GM18508 (cell line): ENCODE measurements around the gene ABR.

Experiments used
- ATAC-seq: cut with Tn5 transposase; IDR thresholded peaks from one replicate; pipeline ENCODE4 v1.9.1; 2021; ENCODE audit warnings: moderate number of reproducible peaks; ENCODE audit not compliant: insufficient read depth, unreplicated experiment

ABR gene

GRCh38 chr17:1038459-1039122 is 141.2 kb downstream of the ABR start:
- no peak for ATAC-seq

DNA sequence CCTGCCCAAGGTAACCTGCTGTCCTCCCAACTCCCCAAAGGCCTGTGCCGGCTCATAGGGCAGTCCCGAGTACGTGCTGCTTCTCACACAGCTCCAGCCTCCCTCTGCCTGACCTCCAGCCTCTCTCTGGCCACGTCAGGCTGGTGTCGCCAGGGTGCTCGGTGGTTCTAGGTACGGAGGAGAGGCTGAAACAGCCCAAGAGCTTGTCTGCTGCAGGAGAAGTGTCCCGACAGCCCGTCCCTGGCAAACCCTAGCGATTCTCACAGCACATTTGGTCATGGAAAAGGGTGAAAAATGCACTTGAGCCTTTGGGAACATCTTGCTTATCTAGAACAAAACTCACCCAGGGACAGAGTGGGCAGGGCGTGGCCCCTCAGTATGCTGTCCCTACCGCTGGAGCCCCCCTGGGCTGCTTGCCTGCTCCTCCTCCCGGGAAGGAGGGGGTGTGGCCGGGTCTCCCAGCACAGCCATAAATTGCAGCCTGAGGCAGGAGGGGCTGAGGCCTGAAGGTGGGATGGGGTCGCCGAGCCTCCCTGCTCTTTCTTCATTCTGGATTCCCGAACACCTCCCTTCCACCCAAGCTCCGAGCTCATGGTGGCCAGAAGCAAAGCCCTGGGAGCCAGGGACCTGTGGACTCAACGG is 142.4 kb downstream of the ABR start:
- ATAC-seq = no peak

GRCh38 chr17:1036845-1037237 is 142.9 kb downstream of the ABR start:
- ATAC-seq = no peak

GRCh38 chr17:1036171-1036844 is 143.5 kb downstream of the ABR start:
- no peak for ATAC-seq

DNA sequence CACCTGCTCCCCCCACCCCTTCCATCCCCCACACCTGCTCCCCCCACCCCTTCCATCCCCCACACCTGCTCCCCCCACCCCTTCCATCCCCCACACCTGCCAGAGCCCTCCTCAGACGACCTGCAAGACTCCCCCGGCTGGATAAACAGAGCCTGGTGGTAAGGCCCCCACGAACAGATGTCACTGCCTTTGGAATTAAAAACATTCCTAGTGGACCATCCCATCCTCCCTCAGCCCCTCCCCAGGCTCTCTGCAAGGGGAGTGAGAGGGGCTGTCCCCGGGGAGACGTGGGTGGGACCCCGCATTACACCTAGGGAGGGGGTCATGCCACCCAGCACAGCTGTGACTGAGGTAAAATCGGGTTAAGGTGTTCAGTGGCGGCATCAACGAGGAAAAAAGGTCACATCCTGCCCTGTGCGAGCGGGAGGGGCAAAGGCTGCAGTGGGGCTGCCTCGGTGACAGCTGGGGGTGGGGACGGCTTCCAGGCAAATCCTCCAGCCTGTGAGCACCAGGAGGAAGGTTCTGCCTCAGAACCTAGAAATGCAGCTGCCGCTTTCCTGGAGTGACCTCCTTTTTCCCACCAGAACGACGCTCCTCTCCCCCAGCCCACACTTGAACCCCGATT is 144.1 kb downstream of the ABR start:
- no peak for ATAC-seq

DNA sequence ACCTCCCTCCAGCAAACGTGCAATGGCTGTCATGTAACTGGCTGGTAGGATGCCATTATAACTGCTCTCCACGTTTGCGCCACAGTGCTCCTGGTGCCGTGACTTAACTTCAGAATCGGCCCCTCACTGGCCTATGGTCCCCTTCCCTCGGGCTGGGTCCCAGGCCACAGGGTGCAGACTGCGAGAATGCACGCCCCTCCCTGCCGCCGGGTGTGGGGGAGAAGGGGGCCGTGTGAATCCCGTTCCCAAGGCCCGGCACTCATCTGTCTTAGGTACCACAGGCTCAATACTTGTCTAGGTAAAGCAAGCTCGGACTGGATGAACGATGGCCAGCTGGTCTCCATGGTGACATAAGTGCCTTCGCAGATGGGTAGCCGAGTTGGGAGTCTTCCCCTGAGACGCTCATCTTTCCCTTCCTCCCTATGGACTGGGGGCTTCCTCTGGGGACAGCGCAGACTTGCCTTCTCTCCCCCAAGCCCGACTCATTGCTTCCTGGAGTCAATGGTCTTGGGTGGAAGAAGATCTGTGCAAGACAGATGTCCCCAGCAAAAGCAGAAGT is 145.1 kb downstream of the ABR start:
- ATAC-seq = no peak

DNA sequence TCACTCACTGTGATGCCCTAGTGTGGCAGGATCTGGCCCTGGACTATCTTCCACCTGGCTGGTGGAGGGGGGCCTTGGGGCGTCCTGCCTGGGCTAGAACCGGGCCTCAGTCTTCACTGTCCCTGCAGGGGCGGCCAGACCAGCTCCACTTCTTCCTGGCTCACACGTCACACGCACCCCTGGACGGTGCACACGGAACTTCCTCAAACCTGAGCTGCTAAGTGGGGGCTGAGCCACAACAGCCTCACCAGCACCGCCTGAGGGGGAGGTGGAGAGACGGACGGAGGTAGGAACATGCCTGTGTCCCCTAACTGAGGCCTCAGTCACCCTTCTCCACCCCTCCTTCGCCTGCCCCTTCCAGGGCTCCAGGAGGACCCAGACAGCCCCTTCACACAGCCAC is 146.3 kb downstream of the ABR start:
- ATAC-seq = no peak

- no peak for ATAC-seq
Measured at GRCh38 chr17:1032391-1032790, 147.4 kb downstream of the ABR start.

GRCh38 chr17:1031711-1032110 is 148.1 kb downstream of the ABR start:
- ATAC-seq = no peak

- ATAC-seq = no peak
Measured at GRCh38 chr17:1030684-1031532, 148.9 kb downstream of the ABR start.

DNA sequence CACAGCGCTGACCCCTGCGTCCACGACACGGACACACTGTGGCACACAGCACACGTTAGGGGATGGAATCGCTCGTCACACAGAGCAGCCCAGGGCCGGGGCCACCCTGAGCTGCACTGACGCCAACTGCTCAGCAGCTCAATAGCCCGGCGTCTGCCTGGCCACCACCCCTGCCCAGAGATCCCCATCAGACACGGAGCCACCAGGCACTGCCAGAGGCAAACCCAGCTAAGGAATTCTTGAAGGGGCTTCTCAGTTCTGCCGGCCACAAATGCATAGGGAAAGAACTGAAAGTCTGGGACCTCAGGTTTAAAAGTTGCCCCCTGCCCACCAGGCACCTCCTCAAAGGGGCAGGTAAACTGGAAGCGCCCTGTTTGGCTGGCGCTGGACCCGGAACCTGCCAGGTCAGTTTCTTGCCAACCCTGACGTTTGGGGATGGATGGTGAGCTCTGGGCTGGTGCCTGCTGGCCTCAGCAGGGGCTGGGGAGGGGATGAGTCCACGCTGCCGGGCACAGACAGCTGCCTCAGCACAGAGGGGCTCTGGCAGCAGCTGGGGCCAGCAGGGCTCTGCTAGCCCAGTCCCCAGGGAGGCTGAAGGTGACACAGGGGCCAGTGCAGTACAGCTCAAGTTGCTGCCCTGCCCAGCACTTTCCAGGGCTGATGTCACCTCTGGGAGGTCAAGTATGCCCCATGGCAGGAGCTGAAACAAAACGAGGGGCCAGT is 149.7 kb downstream of the ABR start:
- ATAC-seq = no peak

- no peak for ATAC-seq
Measured at GRCh38 chr17:1029196-1029921, 150.4 kb downstream of the ABR start.

DNA sequence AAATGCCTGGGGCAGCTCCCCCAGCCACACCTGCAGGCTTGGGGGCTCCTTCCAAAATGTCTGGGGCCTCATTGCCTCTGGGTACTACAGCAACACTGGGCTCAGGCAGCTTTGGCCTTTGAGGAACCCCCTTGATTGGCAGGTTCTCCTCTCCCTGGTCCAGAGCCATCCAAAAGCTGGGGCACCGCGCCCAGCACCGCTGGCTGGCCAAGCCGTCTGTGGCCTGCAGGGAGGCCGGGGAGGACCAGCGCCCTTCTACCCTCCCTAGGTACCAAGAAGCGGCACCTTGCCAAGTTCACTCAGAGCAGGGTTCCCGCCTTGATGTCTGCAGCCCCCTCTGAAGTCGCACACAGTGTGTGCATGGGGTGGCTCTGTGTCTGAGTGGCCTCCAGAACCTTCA is 152.7 kb downstream of the ABR start:
- ATAC-seq = no peak

GRCh38 chr17:1026599-1026975 is 153.2 kb downstream of the ABR start:
- ATAC-seq = no peak

DNA sequence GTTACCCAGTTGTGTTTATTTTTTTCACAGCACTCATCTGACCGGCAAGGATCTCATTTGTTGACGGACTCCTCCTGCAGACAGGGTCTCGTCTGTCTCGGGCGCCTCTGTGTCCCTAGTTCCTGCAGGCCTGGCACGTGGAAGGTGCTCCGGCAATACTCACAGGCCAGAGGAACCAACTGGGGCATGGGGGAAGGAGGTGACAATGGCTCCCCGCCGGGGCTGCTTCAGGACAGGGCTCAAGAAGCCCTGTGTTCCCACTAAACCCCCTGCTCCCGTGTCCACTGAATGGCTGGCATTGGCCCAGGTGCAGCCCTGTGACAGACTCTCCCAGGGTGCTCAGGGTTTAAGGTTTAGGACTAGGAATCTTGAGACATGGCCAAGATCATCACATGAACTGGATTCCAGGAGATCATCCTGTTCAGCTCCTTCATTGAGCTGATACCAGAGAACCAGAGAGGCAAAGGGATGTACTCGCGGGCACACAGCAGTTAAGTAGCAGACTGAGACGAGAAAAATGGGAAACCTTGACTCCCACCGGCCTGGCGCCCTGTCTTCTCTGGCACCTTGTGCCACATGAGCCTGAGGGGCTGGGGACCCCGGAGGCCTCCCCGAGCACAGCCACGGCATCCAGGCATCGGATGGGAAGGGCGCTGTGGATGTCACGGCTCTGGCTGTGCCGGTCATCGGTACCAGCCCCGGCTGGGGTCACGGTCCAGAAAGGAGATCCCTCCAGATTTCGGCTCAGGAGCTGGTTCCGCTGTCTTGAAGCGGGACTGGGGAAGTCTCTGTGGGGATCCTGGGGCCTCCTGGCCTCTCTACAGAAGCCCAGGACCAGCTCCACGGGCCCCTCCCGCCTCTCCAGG is 153.8 kb downstream of the ABR start:
- no peak for ATAC-seq

- ATAC-seq = no peak
Measured at GRCh38 chr17:1024076-1024475, 155.7 kb downstream of the ABR start.

- ATAC-seq = no peak
Measured at GRCh38 chr17:1022278-1023024, 157.3 kb downstream of the ABR start.
